ENCODE measurements around the gene C5orf34. TPM values are rescaled to one million over a fixed set of nuclear protein-coding genes. Genes with fewer than 3 reads are reported as not detected.
A peak's percentile ranks its signal among the peaks of the same experiment; 100 is the strongest.

Gene C5orf34
- total and polyA plus RNA-seq, 9 of the 15 experiments (the other 6 are each of a cell fraction or from before 2014, with no cell fraction given), result 13.2 to 32.6 (median 20.7) TPM

DNA sequence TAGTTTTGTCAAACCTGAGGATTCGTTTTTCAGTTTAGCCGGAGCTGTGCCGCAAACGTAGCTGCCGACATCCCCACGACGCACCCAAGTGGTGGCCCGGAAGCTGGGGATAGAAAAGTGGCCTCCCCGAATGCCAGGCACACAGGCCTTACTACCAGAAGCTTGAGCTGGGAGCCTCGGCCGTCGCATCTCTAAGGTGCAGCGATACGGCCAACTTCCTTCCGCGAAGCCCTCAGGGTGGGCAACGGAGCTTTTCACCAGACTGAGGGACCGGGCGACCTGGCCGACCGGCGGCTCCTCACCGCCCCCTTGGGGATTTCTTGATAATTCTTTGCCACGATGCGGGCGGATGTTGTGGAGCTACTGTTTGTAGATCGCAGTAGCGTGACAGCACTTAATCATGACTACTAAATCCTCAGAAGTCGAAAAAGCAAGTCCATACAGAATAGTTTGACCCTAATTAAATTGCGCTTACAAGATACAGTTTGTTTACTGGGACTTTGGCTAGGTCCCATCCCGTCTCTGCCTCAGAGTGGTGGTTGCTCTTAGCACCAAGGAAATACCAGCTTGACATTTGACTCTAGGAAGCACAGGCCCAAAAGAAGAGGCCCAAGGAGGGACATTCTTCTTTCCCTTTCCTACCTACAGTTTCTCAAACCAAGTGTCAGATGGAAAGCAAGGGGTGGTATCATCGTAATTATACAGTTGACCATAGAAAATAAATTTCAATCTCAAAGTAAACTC is 30.7 kb downstream of the C5orf34 start (continued):
- TF ChIP-seq, protein P1, sequence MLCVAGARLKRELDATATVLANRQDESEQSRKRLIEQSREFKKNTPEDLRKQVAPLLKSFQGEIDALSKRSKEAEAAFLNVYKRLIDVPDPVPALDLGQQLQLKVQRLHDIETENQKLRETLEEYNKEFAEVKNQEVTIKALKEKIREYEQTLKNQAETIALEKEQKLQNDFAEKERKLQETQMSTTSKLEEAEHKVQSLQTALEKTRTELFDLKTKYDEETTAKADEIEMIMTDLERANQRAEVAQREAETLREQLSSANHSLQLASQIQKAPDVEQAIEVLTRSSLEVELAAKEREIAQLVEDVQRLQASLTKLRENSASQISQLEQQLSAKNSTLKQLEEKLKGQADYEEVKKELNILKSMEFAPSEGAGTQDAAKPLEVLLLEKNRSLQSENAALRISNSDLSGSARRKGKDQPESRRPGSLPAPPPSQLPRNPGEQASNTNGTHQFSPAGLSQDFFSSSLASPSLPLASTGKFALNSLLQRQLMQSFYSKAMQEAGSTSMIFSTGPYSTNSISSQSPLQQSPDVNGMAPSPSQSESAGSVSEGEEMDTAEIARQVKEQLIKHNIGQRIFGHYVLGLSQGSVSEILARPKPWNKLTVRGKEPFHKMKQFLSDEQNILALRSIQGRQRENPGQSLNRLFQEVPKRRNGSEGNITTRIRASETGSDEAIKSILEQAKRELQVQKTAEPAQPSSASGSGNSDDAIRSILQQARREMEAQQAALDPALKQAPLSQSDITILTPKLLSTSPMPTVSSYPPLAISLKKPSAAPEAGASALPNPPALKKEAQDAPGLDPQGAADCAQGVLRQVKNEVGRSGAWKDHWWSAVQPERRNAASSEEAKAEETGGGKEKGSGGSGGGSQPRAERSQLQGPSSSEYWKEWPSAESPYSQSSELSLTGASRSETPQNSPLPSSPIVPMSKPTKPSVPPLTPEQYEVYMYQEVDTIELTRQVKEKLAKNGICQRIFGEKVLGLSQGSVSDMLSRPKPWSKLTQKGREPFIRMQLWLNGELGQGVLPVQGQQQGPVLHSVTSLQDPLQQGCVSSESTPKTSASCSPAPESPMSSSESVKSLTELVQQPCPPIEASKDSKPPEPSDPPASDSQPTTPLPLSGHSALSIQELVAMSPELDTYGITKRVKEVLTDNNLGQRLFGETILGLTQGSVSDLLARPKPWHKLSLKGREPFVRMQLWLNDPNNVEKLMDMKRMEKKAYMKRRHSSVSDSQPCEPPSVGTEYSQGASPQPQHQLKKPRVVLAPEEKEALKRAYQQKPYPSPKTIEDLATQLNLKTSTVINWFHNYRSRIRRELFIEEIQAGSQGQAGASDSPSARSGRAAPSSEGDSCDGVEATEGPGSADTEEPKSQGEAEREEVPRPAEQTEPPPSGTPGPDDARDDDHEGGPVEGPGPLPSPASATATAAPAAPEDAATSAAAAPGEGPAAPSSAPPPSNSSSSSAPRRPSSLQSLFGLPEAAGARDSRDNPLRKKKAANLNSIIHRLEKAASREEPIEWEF (CRISPR knock-in tag; IDR thresholded peaks at IDR 0.05), result no peak
- TF ChIP-seq HNRNPUL1 (IDR thresholded peaks at IDR 0.05; ENCODE audit: low read length) (no peak), ZNF232 (CRISPR knock-in tag; IDR thresholded peaks at IDR 0.05) (no peak), ZKSCAN1 (IDR thresholded peaks at IDR 0.05; ENCODE audit: low read depth, low read length) (no peak), PHF8 (IDR thresholded peaks at IDR 0.05; ENCODE audit: borderline replicate concordance, low read length) (peak; percentile 53; the same call in 1 of the 2 replicates), HMG20B (CRISPR knock-in tag; IDR thresholded peaks at IDR 0.05) (peak; percentile 73; the same call in 1 of the 2 replicates), ZNF699 (CRISPR knock-in tag; IDR thresholded peaks at IDR 0.05; ENCODE audit: insufficient replicate concordance) (no peak), ZNF586 (CRISPR knock-in tag; conservative IDR thresholded peaks at IDR 0.05) (no peak), FUS (optimal IDR thresholded peaks at IDR 0.05; ENCODE audit: low read depth, low read length) (no peak), HDAC3 (IDR thresholded peaks at IDR 0.05; ENCODE audit: borderline replicate concordance, partially characterized antibody) (peak; percentile 39), TARDBP (IDR thresholded peaks at IDR 0.05) (no peak), SAFB2 (IDR thresholded peaks at IDR 0.05; ENCODE audit: borderline replicate concordance, low read depth, low read length, severe bottlenecking) (no peak), GABPB1 (CRISPR knock-in tag; IDR thresholded peaks at IDR 0.05) (no peak; the same call in 1 of the 2 replicates), TRIM28 (IDR thresholded peaks at IDR 0.05) (no peak), ETV1 (tag; conservative IDR thresholded peaks at IDR 0.05; ENCODE audit: low read depth) (peak; percentile 86), MYNN (IDR thresholded peaks at IDR 0.05) (no peak), MYNN (CRISPR knock-in tag; IDR thresholded peaks at IDR 0.05) (no peak), KDM5B (IDR thresholded peaks at IDR 0.05; ENCODE audit: insufficient replicate concordance, low read depth, low read length) (peak; percentile 68)
- TF ChIP-seq, protein P2, sequence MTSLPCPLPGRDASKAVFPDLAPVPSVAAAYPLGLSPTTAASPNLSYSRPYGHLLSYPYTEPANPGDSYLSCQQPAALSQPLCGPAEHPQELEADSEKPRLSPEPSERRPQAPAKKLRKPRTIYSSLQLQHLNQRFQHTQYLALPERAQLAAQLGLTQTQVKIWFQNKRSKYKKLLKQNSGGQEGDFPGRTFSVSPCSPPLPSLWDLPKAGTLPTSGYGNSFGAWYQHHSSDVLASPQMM (CRISPR knock-in tag; IDR thresholded peaks at IDR 0.05), result no peak
- TF ChIP-seq, protein P3, sequence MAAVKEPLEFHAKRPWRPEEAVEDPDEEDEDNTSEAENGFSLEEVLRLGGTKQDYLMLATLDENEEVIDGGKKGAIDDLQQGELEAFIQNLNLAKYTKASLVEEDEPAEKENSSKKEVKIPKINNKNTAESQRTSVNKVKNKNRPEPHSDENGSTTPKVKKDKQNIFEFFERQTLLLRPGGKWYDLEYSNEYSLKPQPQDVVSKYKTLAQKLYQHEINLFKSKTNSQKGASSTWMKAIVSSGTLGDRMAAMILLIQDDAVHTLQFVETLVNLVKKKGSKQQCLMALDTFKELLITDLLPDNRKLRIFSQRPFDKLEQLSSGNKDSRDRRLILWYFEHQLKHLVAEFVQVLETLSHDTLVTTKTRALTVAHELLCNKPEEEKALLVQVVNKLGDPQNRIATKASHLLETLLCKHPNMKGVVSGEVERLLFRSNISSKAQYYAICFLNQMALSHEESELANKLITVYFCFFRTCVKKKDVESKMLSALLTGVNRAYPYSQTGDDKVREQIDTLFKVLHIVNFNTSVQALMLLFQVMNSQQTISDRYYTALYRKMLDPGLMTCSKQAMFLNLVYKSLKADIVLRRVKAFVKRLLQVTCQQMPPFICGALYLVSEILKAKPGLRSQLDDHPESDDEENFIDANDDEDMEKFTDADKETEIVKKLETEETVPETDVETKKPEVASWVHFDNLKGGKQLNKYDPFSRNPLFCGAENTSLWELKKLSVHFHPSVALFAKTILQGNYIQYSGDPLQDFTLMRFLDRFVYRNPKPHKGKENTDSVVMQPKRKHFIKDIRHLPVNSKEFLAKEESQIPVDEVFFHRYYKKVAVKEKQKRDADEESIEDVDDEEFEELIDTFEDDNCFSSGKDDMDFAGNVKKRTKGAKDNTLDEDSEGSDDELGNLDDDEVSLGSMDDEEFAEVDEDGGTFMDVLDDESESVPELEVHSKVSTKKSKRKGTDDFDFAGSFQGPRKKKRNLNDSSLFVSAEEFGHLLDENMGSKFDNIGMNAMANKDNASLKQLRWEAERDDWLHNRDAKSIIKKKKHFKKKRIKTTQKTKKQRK (IDR thresholded peaks at IDR 0.05; ENCODE audit: borderline replicate concordance, low read depth, low read length), result no peak

All from K562 (cell line).